Measurements from ENCODE around the gene SEL1L2.

SEL1L2 gene

DNA sequence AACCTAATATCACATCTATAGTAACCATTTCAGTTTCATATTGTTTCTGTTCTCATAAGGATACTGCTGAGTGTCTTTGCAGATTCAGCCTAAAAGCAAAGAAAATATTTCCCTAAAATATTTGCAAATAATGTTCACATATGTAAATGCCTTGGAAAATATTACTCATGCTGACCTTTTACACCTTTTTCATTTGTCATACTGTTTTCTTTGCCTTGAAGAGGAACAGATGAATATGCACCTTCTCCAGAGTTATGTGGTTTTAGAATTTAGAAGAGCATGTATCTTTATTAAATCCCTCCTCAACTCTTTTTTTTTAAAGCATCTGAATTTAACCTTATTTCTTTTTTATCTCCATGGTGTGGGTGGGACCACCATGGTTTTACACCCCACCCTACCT lies 173.1 kb downstream of the SEL1L2 start:
- Histone ChIP-seq H2AFZ (ENCODE audit: low read length) (no peak overlapping the region), H3K4me1 (ENCODE audit: low read length) (no peaks in the 10 kb centered on the region), H3K9ac (ENCODE audit: low read length) (no peak overlapping the region), H3K27ac (ENCODE audit: low read length) (no peak overlapping the region), H3K27me3 (replicated peaks; ENCODE audit: insufficient read depth, low read length) (no peaks in the 10 kb centered on the region), H3F3A (ENCODE audit: insufficient read depth, low read length) (peaks cover 9% of the 10 kb centered on the region; the same call in 1 of the 2 replicates), H3K36me3 (replicated peaks; ENCODE audit: insufficient read depth, low read length) (peaks cover 3% of the 10 kb centered on the region; the same call in 1 of the 2 replicates), H3K79me2 (ENCODE audit: low read length) (no peaks in the 10 kb centered on the region), H3K4me3 (ENCODE audit: low read length) (no peak overlapping the region), H3K4me2 (ENCODE audit: low read depth, low read length) (no peak overlapping the region), H4K20me1 (ENCODE audit: insufficient read depth, low read length) (no peaks in the 10 kb centered on the region), H3K9me2 (replicated peaks; ENCODE audit: insufficient read depth, low read length) (no peaks in the 10 kb centered on the region), H3K9me3 (replicated peaks; ENCODE audit: insufficient read depth, low read length) (no peaks in the 10 kb centered on the region)
- TF ChIP-seq EZH2phosphoT487 (IDR thresholded peaks at IDR 0.05; ENCODE audit: low read length) = no peak
- TF ChIP-seq EZH2 (optimal IDR thresholded peaks at IDR 0.05; ENCODE audit: low read depth, low read length) = no peak
- TF ChIP-seq, protein P1, sequence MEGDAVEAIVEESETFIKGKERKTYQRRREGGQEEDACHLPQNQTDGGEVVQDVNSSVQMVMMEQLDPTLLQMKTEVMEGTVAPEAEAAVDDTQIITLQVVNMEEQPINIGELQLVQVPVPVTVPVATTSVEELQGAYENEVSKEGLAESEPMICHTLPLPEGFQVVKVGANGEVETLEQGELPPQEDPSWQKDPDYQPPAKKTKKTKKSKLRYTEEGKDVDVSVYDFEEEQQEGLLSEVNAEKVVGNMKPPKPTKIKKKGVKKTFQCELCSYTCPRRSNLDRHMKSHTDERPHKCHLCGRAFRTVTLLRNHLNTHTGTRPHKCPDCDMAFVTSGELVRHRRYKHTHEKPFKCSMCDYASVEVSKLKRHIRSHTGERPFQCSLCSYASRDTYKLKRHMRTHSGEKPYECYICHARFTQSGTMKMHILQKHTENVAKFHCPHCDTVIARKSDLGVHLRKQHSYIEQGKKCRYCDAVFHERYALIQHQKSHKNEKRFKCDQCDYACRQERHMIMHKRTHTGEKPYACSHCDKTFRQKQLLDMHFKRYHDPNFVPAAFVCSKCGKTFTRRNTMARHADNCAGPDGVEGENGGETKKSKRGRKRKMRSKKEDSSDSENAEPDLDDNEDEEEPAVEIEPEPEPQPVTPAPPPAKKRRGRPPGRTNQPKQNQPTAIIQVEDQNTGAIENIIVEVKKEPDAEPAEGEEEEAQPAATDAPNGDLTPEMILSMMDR (IDR thresholded peaks at IDR 0.05; ENCODE audit: low read length) = no peak
- DNase-seq = no peak

DNA sequence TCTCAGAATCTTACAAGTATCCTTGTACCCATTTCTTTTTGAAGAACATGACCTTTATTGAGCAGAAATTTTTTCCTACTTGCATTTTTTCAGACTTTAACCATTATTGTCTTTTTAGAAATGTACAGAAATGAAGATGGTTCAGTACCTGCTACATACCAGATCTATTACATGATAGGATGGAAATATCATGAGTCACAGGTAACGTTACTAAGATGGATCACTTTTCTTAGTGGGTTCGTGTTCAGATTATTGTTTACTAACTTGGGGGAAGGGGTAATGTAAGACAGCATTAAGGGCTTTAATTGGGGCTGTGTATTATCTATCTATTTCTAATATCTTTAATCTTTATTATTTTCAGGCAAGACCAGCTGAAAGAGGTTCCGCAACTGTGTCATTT lies 173.7 kb downstream of the SEL1L2 start:
- H3K9me2 ChIP-seq (replicated peaks; ENCODE audit: insufficient read depth, low read length) = no peaks in the 10 kb centered on the region
- no peaks in the 10 kb centered on the region for H3K9me3 ChIP-seq (replicated peaks; ENCODE audit: insufficient read depth, low read length)
- no peak for DNase-seq
- no peak overlapping the region for H3K4me2 ChIP-seq (ENCODE audit: low read depth, low read length)
- H3K9ac ChIP-seq (ENCODE audit: low read length) = no peak overlapping the region
- no peaks in the 10 kb centered on the region for H3K79me2 ChIP-seq (ENCODE audit: low read length)
- H3K4me3 ChIP-seq (ENCODE audit: low read length) = no peak overlapping the region
- H3K27ac ChIP-seq (ENCODE audit: low read length) = no peak overlapping the region
- H3K4me1 ChIP-seq (ENCODE audit: low read length) = no peaks in the 10 kb centered on the region
- no peak overlapping the region for H2AFZ ChIP-seq (ENCODE audit: low read length)
- H3K36me3 ChIP-seq (replicated peaks; ENCODE audit: insufficient read depth, low read length) = peaks cover 3% of the 10 kb centered on the region; the same call in 1 of the 2 replicates
- H4K20me1 ChIP-seq (ENCODE audit: insufficient read depth, low read length) = no peaks in the 10 kb centered on the region
- H3F3A ChIP-seq (ENCODE audit: insufficient read depth, low read length) = peaks cover 9% of the 10 kb centered on the region; the same call in 1 of the 2 replicates
- TF ChIP-seq EZH2phosphoT487 (IDR thresholded peaks at IDR 0.05; ENCODE audit: low read length) (no peak), EZH2 (optimal IDR thresholded peaks at IDR 0.05; ENCODE audit: low read depth, low read length) (no peak)
- TF ChIP-seq, protein P1 (IDR thresholded peaks at IDR 0.05; ENCODE audit: low read length) = no peak
- H3K27me3 ChIP-seq (replicated peaks; ENCODE audit: insufficient read depth, low read length) = no peaks in the 10 kb centered on the region

DNA sequence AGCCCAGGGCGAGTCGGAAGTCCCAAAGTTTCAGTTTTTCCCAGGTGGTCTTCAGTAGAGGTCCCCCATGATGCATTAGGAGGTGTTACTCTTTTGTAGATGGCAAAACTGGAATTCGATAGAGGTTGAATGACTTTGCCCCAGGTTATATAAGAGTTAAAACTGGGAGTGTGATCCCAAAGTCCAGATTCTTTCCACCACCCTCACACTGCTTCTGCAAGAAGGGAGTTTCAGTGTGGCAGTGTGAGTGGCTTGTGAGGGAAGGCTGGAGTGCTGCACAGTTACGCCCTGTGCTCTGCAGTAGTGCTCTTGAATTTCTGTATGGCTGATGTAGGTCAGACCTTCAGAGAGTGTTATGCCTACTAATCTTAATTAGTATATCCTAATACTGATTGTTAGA lies 175.7 kb downstream of the SEL1L2 start:
- Histone ChIP-seq H3K4me2 (ENCODE audit: low read depth, low read length) (no peak overlapping the region), H3K9ac (ENCODE audit: low read length) (no peak overlapping the region), H3F3A (ENCODE audit: insufficient read depth, low read length) (peaks cover 9% of the 10 kb centered on the region; the same call in 1 of the 2 replicates), H3K27ac (ENCODE audit: low read length) (no peak overlapping the region), H3K27me3 (replicated peaks; ENCODE audit: insufficient read depth, low read length) (no peaks in the 10 kb centered on the region), H3K9me3 (replicated peaks; ENCODE audit: insufficient read depth, low read length) (no peaks in the 10 kb centered on the region), H3K4me1 (ENCODE audit: low read length) (no peaks in the 10 kb centered on the region), H3K79me2 (ENCODE audit: low read length) (no peaks in the 10 kb centered on the region), H4K20me1 (ENCODE audit: insufficient read depth, low read length) (no peaks in the 10 kb centered on the region), H3K9me2 (replicated peaks; ENCODE audit: insufficient read depth, low read length) (no peaks in the 10 kb centered on the region), H3K36me3 (replicated peaks; ENCODE audit: insufficient read depth, low read length) (peaks cover 10% of the 10 kb centered on the region; the same call in 1 of the 2 replicates), H2AFZ (ENCODE audit: low read length) (no peak overlapping the region), H3K4me3 (ENCODE audit: low read length) (no peak overlapping the region)
- TF ChIP-seq EZH2phosphoT487 (IDR thresholded peaks at IDR 0.05; ENCODE audit: low read length) = no peak
- no peak for TF ChIP-seq EZH2 (optimal IDR thresholded peaks at IDR 0.05; ENCODE audit: low read depth, low read length)
- TF ChIP-seq, protein P1 (IDR thresholded peaks at IDR 0.05; ENCODE audit: low read length) = no peak
- no peak for DNase-seq
